ENCODE results near the gene KRTAP9-2.
"Not testable (repeated sequence)": the region's sequence is repeated elsewhere in the genome, so short reads cannot be mapped to it uniquely, and the experiment has no call there.

The KRTAP9-2 gene

GRCh38 chr17:41186872-41187271 lies 39.6 kb upstream of the KRTAP9-2 start:
- DNase-seq (ENCODE audit: low read depth in 1 of 2, low spot score in 1 of 2): no peak
- no peak overlapping the region for H3K4me3 ChIP-seq (replicated peaks; ENCODE audit: insufficient read depth, low read length)
- H3K27me3 ChIP-seq (ENCODE audit: insufficient read depth, poor library complexity, severe bottlenecking): peaks cover 2% of the 10 kb centered on the region
- peak; percentile 60 for TF ChIP-seq REST (IDR thresholded peaks at IDR 0.05; ENCODE audit: insufficient replicate concordance, low read depth)
- TF ChIP-seq CTCF (IDR thresholded peaks at IDR 0.05; ENCODE audit: insufficient read depth, low read length): no peak
- no peak overlapping the region for H3K27ac ChIP-seq (replicated peaks)

- DNase-seq (ENCODE audit: low read depth in 1 of 2, low spot score in 1 of 2); H3K4me3 ChIP-seq (replicated peaks; ENCODE audit: insufficient read depth, low read length); H3K27ac ChIP-seq (replicated peaks); H3K27me3 ChIP-seq (ENCODE audit: insufficient read depth, poor library complexity, severe bottlenecking): not testable (repeated sequence)
Observed at GRCh38 chr17:41189837-41190318, 36.6 kb upstream of the KRTAP9-2 start, which contains the start of gene KRTAP9-1. Gene KRTAP9-1, plus strand, starts transcription at chr17:41189887. Its CDS starts 0 bp downstream, at chr17:41189887.

- Histone ChIP-seq H3K27me3 (ENCODE audit: insufficient read depth, poor library complexity, severe bottlenecking) (peaks cover 2% of the 10 kb centered on the region), H3K4me3 (replicated peaks; ENCODE audit: insufficient read depth, low read length) (no peak overlapping the region), H3K27ac (replicated peaks) (no peak overlapping the region)
- TF ChIP-seq REST (IDR thresholded peaks at IDR 0.05; ENCODE audit: insufficient replicate concordance, low read depth) (no peak), GABPA (IDR thresholded peaks at IDR 0.05; ENCODE audit: low read depth) (no peak), SPI1 (IDR thresholded peaks at IDR 0.05; ENCODE audit: borderline replicate concordance, low read depth) (no peak), CTCF (IDR thresholded peaks at IDR 0.05; ENCODE audit: insufficient read depth, low read length) (no peak), POLR2AphosphoS5 (IDR thresholded peaks at IDR 0.05; ENCODE audit: low read depth) (no peak)
- no peak for DNase-seq (ENCODE audit: low read depth in 1 of 2, low spot score in 1 of 2)
Observed at GRCh38 chr17:41190328-41190727, 36.1 kb upstream of the KRTAP9-2 start.

- Histone ChIP-seq H3K27ac (replicated peaks) (no peak overlapping the region), H3K27me3 (ENCODE audit: insufficient read depth, poor library complexity, severe bottlenecking) (no peaks in the 10 kb centered on the region), H3K4me3 (replicated peaks; ENCODE audit: insufficient read depth, low read length) (no peak overlapping the region)
- TF ChIP-seq GABPA (IDR thresholded peaks at IDR 0.05; ENCODE audit: low read depth): no peak
- no peak for TF ChIP-seq REST (IDR thresholded peaks at IDR 0.05; ENCODE audit: insufficient replicate concordance, low read depth)
- TF ChIP-seq SPI1 (IDR thresholded peaks at IDR 0.05; ENCODE audit: borderline replicate concordance, low read depth): no peak
- TF ChIP-seq POLR2AphosphoS5 (IDR thresholded peaks at IDR 0.05; ENCODE audit: low read depth): no peak
- TF ChIP-seq CTCF (IDR thresholded peaks at IDR 0.05; ENCODE audit: insufficient read depth, low read length): no peak
- DNase-seq (ENCODE audit: low read depth in 1 of 2, low spot score in 1 of 2): no peak
Observed at GRCh38 chr17:41196068-41196467, 30.4 kb upstream of the KRTAP9-2 start.

Data from HL-60 (cell line).